NCI-H345 (cell line): ENCODE measurements around the gene SLC38A3.

Experiments
- DNase-seq: peaks from one replicate; lab custom pipeline; 2025; lab: John Stamatoyannopoulos, UW

Gene SLC38A3

GRCh38 chr3:50192689-50193141, 12.4 kb upstream of the SLC38A3 start:
- peak; percentile 36 for DNase-seq

GRCh38 chr3:50193286-50193685, 11.8 kb upstream of the SLC38A3 start:
- no peak for DNase-seq

GRCh38 chr3:50193746-50194127, 11.3 kb upstream of the SLC38A3 start:
- DNase-seq: no peak

GRCh38 chr3:50194128-50194902, 10.8 kb upstream of the SLC38A3 start:
- DNase-seq: peak; percentile 23

- DNase-seq: no peak
These were observed 10.1 kb upstream of the SLC38A3 start for GRCh38 chr3:50194903-50195500.

GRCh38 chr3:50195501-50196252, 9.4 kb upstream of the SLC38A3 start:
- DNase-seq: no peak

- DNase-seq: no peak
These were observed 8.7 kb upstream of the SLC38A3 start for GRCh38 chr3:50196253-50196801.

GRCh38 chr3:50201573-50202315, 3.3 kb upstream of the SLC38A3 start:
- DNase-seq: no peak

- DNase-seq: no peak
These were observed 2.5 kb upstream of the SLC38A3 start for GRCh38 chr3:50202353-50203112.

- DNase-seq: no peak
These were observed 1.8 kb upstream of the SLC38A3 start for GRCh38 chr3:50203113-50203808.

GRCh38 chr3:50203809-50204803, 965 bp upstream of the SLC38A3 start:
- DNase-seq: no peak

- no peak for DNase-seq
These were observed 574 bp downstream of the SLC38A3 start for GRCh38 chr3:50205413-50206276.

- DNase-seq: no peak
These were observed 2.4 kb downstream of the SLC38A3 start for GRCh38 chr3:50207359-50208042.

- no peak for DNase-seq
These were observed 3.7 kb downstream of the SLC38A3 start for GRCh38 chr3:50208677-50209344.

- no peak for DNase-seq
These were observed 5.1 kb downstream of the SLC38A3 start for GRCh38 chr3:50210176-50210509.

- DNase-seq: peak; percentile 34
These were observed 5.7 kb downstream of the SLC38A3 start for GRCh38 chr3:50210510-50211367.
